Stimulated activated naive CD8-positive, alpha-beta T cell treated with anti-CD3 and anti-CD28 coated beads, Interleukin-15, Interleukin-2, amounts not matched to agents 100 U/mL and 50 U/mL, for 24 hours (primary cell): ENCODE data around the gene LCA5.
"Not testable (repeated sequence)": the region's sequence is repeated elsewhere in the genome, so short reads cannot be mapped to it uniquely, and the experiment has no call there.

Source experiments
- ATAC-seq: fragments of 150-1000 bp; cut with Tn5 transposase; one replicate; pipeline ENCODE4 v1.10.0; 2021
- DNase-seq: peaks from one replicate; pipeline ENCODE4 v3.0.0; 2021

The LCA5 gene

DNA sequence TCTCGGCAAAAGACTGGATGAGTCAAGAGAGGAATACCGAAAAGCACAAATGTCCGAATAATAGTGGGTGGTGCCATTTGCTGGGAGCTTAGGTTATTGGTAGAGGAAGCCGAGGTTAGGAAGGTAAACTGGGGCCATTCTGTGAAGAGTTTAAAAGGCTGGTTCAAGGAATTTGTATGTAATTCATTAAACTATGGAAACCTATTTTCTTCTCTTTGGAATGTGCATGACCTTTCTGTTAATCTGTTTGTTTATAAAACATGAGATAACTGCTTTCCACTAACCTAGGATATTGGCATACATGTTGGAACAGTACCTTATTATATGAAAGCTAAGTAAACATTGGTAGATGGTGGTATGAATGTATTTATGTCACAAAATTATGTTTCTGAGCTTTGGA lies 71.8 kb downstream of the LCA5 start:
- ATAC-seq (no peak), DNase-seq (no peak)

DNA sequence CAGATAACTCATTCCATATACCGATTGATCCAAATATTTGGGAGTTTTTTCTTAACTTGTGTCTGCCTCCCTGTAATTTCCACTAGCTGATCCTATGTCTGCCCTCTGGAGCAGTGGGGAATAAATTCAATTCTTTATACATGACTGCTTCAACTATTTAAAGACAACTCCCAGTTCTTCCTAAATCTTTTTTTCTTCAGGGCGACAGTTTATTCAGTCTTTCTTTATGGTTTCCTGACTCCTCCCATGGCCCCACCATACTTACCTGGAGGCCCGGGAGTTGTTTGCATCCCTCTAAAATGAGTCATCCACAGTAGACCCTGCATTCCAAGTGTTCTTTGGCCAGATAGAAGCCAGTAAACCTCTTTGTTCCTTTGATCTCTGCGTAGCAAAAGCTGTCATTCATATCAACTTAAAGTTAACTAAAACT lies 73.6 kb downstream of the LCA5 start:
- DNase-seq, result no peak
- ATAC-seq, result no peak

DNA sequence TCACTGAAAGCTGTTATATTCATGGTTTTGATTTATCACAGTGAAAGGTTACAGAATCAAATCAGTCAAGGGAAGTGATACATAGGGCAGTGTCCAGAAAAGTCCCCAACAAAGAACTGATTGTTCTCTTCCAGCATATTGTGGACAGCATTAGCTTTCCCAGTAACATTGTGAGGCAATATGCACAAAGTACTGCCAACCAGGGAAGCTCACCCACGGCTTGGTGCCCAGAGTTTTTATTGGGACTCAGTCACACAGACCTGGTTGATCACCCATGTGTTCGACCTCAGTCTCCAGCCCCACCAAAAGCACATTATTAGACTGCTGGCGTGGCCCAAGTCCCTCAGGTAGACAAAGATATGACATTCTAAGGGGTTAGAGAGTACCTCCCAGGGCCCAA lies 76.0 kb downstream of the LCA5 start:
- DNase-seq, result no peak
- ATAC-seq, result no peak

DNA sequence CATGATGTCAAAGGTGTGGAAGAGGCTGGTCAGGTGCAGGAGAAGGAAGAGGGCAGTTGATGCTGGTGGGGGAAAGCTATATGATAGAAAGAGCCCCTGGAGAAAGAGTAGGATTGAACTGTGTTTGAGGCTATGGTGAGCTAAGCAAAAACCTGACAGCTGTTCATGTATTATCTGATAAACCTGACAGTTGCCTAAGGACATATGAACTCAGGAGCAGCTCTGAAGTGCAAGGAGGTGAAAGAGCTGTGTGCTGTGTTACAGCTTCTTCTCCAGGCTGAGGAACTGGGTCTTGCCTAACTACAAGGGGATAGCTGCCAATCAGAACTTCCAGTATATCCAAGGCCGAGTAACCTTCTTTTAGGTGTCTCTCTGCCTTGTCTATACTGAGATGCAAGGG lies 81.8 kb downstream of the LCA5 start:
- ATAC-seq (no peak), DNase-seq (no peak)

GRCh38 chr6:79453558-79454042 lies 83.6 kb downstream of the LCA5 start:
- ATAC-seq (no peak), DNase-seq (no peak)

DNA sequence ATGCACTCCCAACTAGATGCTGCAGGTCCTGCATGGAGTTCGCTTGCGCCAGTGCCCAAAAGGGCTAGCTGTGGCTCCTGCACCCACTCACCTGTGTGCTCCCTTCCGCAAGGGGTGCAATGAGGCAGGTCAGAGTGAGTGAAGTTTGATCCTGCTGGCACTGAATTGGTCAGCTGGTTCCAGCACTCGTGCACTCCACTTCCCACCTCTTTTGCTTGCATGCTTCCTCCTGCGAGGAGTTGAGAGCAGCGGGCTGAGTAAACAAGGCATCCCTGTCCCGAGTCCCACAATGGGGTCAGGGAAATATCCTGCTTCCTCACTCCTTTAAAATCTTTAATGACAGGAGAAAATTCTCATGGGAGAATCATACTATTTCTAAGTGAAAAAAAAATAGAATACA lies 86.2 kb downstream of the LCA5 start:
- ATAC-seq, result no peak

GRCh38 chr6:79446006-79446405 lies 91.2 kb downstream of the LCA5 start:
- no peak for DNase-seq
- no peak for ATAC-seq

More for the DNA sequence above, 86.2 kb downstream of the LCA5 start:
- DNase-seq, result no peak

DNA sequence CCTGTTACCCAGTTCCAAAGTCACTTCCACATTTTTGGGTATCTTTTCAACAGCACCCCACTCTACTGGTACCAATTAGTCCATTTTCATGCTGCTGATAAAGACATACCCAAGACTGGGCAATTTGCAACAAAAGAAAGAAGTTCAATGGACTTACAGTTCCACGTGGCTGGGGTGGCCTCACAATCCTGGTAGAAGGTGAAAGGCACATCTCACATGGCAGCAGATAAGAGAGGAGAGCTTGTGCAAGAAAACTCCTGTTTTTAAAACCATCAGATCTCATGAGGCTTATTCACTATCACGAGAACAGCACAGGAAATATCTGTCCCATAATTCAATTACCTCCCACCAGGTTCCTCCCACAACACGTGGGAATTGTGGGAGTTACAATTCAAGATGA lies 93.4 kb downstream of the LCA5 start:
- not testable (repeated sequence) for ATAC-seq, DNase-seq

DNA sequence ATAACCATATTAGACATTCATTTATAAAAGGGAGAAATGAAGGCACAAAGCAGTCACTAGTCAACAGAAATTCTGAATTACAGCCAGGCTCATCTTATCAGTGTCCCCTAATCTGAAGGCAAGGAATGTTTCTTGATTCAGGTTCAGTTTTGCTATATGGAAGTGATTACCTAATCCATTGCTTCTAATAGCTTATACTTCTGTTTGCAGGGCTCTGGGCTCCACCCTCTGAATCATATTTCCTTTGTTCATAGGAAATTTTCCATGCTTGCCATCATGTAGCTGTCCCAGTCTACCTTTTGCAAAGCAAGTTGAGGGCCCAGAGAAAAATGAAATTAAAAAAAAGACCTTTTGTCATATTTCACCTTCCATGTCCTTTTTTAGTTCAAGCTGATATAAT lies 96.0 kb downstream of the LCA5 start:
- no peak for DNase-seq
- ATAC-seq, result no peak

GRCh38 chr6:79440598-79440997 lies 96.6 kb downstream of the LCA5 start:
- no peak for DNase-seq
- ATAC-seq, result no peak

DNA sequence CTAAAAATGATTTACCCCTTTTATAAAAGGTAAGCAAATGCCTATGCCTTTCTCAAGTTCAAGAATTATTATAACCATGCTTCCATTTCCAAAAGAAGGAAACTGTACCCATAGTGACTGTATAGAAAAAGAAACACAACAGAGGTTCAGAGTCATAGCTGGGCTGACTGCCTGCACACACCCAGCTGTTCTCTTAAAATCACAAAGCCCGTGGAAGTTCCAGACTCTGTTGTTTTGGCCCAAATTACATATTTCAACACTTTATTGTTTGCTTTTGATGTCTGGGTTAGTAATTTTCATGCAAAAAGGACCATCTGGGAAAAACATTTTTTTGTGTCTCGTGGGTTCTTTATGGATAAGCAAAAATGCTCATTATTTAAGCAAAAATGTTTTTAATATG lies 99.2 kb downstream of the LCA5 start:
- ATAC-seq (no peak), DNase-seq (no peak)

DNA sequence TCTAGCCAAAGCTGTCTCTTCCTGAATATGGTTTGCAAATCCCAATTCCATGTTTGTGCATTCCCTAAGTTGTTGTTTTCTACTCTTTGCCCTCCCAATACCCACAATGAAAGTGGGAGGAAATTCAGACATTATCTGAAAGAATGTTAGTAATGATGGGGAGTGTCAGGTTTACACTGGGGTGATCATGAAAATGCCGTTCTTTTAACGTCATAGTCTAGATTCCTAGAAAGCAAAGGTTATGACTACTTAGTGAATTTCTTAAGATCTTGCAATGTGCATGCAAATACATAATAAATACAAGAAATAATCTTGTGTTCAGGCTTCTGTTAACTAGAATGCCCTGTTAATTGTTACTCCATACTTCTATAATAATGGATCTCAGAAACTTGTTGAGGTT lies 101.0 kb downstream of the LCA5 start:
- DNase-seq (no peak), ATAC-seq (no peak)

- DNase-seq (no peak), ATAC-seq (no peak)
These were observed 101.5 kb downstream of the LCA5 start for GRCh38 chr6:79435746-79436145.
